HG03432 (cell line): Measurements from ENCODE around the gene KIF16B.
"Not testable (repeated sequence)": the region's sequence is repeated elsewhere in the genome, so short reads cannot be mapped to it uniquely, and the experiment has no call there.

ENCODE experiments used
- ATAC-seq: cut with Tn5 transposase; IDR thresholded peaks from one replicate; pipeline ENCODE4 v1.9.1; 2021; ENCODE audit warnings: mild to moderate bottlenecking, moderate library complexity; ENCODE audit not compliant: unreplicated experiment

KIF16B gene

GRCh38 chr20:16596404-16596803 is 23.2 kb upstream of the KIF16B start:
- ATAC-seq = not testable (repeated sequence)

- ATAC-seq = no peak
These were observed 22.1 kb upstream of the KIF16B start for GRCh38 chr20:16595376-16595775.

- ATAC-seq = no peak
These were observed 16.9 kb upstream of the KIF16B start for GRCh38 chr20:16590041-16590633.

- ATAC-seq = no peak
These were observed 16.4 kb upstream of the KIF16B start for GRCh38 chr20:16589623-16590022.

GRCh38 chr20:16588241-16588640 is 15.0 kb upstream of the KIF16B start:
- no peak for ATAC-seq

- ATAC-seq = no peak
These were observed 13.8 kb upstream of the KIF16B start for GRCh38 chr20:16587066-16587465.

- ATAC-seq = no peak
These were observed 10.2 kb upstream of the KIF16B start for GRCh38 chr20:16583474-16583873.

- no peak for ATAC-seq
These were observed 8.0 kb upstream of the KIF16B start for GRCh38 chr20:16581241-16581640.

- ATAC-seq = no peak
These were observed 7.4 kb upstream of the KIF16B start for GRCh38 chr20:16580620-16581019.

GRCh38 chr20:16580147-16580546 is 6.9 kb upstream of the KIF16B start:
- ATAC-seq = no peak

- no peak for ATAC-seq
These were observed 3.0 kb upstream of the KIF16B start for GRCh38 chr20:16576219-16576618.

- no peak for ATAC-seq
These were observed 2.3 kb upstream of the KIF16B start for GRCh38 chr20:16575390-16576140.

GRCh38 chr20:16574656-16575355 is 1.6 kb upstream of the KIF16B start:
- ATAC-seq = peak; percentile 69

- ATAC-seq = no peak
These were observed 1.9 kb downstream of the KIF16B start for GRCh38 chr20:16571333-16571732.

GRCh38 chr20:16569246-16570153 is 3.7 kb downstream of the KIF16B start:
- ATAC-seq = no peak

GRCh38 chr20:16566080-16566479 is 7.2 kb downstream of the KIF16B start:
- no peak for ATAC-seq

GRCh38 chr20:16564079-16564478 is 9.2 kb downstream of the KIF16B start:
- ATAC-seq = not testable (repeated sequence)

- no peak for ATAC-seq
These were observed 10.0 kb downstream of the KIF16B start for GRCh38 chr20:16563066-16563806.

- ATAC-seq = no peak
These were observed 11.0 kb downstream of the KIF16B start for GRCh38 chr20:16562259-16562658.

GRCh38 chr20:16560661-16561060 is 12.6 kb downstream of the KIF16B start:
- no peak for ATAC-seq
